Fibroblast of the aortic adventitia (primary cell): ENCODE data around the gene AAK1. TPM values are rescaled to one million over a fixed set of nuclear protein-coding genes. Genes with fewer than 3 reads are reported as not detected.

Experiments
- DNase-seq: peaks from one replicate; pipeline ENCODE4 v3.0.0-alpha.2; 2010; ENCODE audit warnings: low read depth
- H3K4me3 ChIP-seq: 2 replicates; pipeline ENCODE4 v1.5.1; 2011; ENCODE audit warnings: low read depth, mild to moderate bottlenecking, control low read depth, low read length, moderate library complexity
- total RNA-seq: library from RNA; depleted of rRNA; stranded (reverse); fragments of >200 nt; gene quantifications from 2 replicates; pipeline ENCODE4 v1.2.3, GENCODE V29; 2012; ENCODE audit warnings: low replicate concordance
- TF ChIP-seq, protein P1 (sequence below): IDR thresholded peaks from 2 replicates; pipeline ENCODE4 v1.5.1; 2011; ENCODE audit warnings: mild to moderate bottlenecking, low read length, control low read depth, inconsistent platforms; ENCODE audit not compliant: insufficient read depth

The AAK1 gene
- total RNA-seq, 1 donor, result 82.6 TPM

DNA sequence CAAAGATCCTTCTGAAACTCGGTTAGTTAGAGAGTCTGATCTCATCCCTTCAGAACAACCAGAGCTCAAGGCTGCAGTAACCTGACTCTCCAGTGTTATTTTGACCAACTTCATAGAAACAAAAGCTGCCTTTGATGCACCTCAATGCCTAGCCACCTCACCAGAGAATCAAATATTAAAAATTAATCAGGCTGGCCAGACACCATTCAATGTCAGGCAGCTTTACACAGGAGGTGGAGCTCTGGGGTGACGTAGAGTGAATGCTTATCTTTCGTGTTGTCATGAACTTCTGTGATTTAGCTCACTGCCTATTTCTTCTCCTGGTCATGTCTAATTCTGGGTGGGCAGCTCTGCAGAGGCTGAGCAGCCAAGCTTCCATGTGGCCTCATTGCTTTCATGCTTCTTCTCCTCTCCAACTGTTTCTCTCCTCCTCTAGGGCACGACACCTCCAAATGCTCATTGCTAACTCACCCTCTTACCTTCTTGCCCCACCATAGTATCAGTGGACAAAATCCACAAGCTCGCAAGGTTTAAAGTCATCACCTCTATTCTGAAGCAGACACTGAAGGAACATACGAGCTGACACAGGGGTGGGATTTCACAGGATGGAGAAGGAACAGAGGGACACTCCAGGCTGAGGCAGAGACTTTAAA is 39.4 kb downstream of the AAK1 start:
- TF ChIP-seq, protein P1, sequence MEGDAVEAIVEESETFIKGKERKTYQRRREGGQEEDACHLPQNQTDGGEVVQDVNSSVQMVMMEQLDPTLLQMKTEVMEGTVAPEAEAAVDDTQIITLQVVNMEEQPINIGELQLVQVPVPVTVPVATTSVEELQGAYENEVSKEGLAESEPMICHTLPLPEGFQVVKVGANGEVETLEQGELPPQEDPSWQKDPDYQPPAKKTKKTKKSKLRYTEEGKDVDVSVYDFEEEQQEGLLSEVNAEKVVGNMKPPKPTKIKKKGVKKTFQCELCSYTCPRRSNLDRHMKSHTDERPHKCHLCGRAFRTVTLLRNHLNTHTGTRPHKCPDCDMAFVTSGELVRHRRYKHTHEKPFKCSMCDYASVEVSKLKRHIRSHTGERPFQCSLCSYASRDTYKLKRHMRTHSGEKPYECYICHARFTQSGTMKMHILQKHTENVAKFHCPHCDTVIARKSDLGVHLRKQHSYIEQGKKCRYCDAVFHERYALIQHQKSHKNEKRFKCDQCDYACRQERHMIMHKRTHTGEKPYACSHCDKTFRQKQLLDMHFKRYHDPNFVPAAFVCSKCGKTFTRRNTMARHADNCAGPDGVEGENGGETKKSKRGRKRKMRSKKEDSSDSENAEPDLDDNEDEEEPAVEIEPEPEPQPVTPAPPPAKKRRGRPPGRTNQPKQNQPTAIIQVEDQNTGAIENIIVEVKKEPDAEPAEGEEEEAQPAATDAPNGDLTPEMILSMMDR, result no peak
- no peak for DNase-seq
- no peak overlapping the region for H3K4me3 ChIP-seq

DNA sequence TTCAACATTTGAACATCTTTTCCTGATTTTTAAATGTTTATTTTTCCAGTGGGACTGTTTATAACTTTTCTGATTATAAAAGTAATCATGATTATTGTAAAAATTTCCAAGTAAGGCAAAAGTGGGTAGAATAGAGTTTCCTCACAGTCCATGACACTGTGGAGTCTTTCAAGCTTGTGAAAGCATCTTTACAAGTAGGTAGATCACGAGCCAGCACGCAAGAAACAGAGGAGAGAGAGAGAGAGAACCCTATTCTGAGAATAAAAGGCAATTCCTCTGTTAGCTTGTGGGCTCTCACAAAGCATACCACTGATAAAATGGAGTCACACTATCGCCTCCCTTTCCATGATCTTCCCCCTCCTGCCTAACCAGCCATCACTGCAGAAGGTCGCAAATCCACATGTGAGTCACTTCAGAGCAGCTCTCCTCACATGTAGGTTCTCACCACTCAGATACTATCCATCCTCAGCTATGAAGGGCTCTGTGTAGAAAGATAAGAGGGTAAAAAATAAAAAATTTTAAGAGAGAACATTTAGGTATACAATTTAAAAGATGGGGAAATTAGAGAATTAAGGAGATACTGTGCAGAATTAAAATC is 40.3 kb downstream of the AAK1 start:
- H3K4me3 ChIP-seq, result no peak overlapping the region
- peak; percentile 30 for DNase-seq
- TF ChIP-seq, protein P1, result no peak

DNA sequence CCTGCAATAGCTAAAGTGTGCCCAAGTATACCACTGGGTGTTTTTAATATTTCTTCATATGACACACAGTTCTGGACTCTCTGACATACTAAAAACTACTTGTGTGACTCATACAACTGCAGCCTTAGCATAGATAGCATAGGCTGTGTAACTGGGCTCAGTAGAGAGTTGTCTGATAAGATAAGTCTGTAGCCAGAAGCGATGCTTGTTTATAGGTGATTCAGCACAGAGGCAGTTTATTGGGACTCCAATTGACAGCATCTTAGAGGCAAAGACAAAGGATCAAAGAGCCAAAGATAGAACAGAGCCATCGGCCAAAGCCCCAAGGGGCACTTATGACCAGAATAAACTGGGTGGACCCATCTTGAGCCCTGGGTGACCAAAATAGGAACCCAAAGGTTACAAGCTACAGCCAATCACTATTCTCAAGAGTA is 42.3 kb downstream of the AAK1 start:
- no peak overlapping the region for H3K4me3 ChIP-seq
- TF ChIP-seq, protein P1, result no peak
- DNase-seq, result peak; percentile 96

DNA sequence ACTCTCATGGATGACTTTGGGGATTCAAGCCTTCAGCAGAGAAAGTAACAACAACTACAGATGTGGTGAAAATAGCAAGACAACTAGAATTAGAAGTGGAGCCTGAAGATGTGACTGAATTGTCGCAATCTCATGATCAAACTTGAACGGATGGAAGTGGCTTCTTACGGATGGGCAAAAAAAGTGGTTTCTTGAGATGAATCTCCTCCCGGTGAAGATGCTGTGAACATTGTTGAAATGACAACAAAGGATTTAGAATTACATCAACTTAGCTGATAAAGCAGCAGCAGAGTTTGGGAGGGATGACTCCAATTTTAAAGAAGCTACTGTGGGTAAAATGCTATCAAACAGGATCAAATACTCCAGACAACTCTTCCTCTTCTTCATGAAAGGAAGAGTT is 43.1 kb downstream of the AAK1 start:
- no peak overlapping the region for H3K4me3 ChIP-seq
- TF ChIP-seq, protein P1, result no peak
- DNase-seq, result no peak

DNA sequence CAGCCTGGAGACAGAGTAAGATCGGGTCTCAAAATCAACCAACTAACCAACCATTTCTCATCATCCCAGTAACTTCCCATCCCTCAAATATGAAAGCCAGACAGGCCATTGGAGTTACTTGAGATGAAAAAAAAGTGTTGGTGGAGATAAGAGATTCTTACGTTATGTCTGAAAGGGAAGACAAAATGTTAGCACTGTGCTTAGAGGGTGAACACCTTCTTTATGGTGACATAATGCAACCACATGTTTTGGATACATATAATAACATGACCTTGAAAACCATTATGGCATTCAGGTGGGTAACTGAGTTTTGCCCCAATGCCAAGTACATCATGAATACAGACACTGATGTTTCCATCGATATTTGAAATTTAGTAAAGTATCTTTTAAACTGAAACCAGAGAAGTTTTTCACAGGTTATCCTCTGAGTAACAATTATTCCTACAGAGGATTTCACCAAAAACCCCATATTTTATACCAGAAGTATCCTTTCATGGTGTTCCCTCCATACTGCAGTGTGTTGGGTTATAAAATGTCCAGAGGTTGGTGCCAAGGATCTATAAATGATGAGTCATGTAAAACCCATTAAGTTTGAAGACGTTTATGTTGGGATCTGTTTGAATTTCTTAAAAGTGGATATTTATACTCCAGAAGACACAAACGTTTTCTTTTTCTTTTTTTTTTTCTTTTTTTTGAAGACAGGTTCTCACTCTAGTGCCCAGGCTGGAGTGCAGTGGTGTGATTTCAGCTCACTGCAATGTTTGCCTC is 45.5 kb downstream of the AAK1 start:
- H3K4me3 ChIP-seq, result no peak overlapping the region
- DNase-seq, result no peak
- TF ChIP-seq, protein P1, result no peak

DNA sequence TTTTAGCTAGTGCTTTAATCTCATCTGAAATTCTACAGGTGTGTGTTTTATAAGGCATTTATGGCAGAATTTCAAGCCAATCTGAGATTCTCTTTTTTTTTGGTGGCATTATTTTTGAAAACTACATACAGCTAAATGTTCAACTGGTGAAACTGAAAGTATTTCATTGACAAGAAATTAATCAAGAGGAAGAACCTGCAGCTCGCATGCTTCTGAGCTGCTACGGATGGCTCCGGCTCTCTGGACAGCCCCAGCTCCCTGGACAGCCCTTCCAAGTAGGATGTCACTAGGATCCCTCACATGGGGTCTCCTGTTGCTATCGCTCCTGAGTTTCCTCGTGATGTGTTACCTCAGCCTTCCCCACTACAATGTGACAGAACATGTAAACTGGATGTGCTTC is 46.4 kb downstream of the AAK1 start:
- no peak for DNase-seq
- H3K4me3 ChIP-seq, result no peak overlapping the region
- TF ChIP-seq, protein P1, result no peak
